NCI-H2081 treated with DMSO at 0.1 percent for 48 hours (cell line): ENCODE results near the gene TMEM97.

Source experiments
- DNase-seq: peaks from one replicate; lab custom pipeline; 2025; lab: John Stamatoyannopoulos, UW

Gene TMEM97

DNA sequence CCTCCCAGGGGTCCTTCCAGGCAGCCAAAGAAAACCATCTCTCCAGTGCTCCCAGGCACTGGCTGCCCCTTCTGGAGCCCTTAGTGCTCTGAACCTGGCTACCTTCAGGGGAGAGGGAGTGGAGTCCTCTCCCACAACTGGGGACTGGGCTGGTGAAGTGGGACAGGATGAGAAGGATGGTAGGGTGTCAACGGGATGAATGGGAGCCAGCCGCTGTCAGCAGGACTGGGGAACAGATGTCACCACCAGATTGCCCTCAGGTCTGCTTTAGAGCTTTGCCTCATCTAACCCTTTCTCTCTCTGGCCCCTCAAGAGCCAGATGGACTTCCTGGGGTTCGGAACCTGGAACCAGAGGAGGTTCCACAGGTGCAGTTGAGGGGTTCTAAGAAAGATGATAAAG is 46.5 kb downstream of the TMEM97 start:
- DNase-seq: no peak

- DNase-seq: no peak
Measured at GRCh38 chr17:28366605-28367004, 47.6 kb downstream of the TMEM97 start.

- DNase-seq: no peak
Measured at GRCh38 chr17:28367641-28368305, 48.8 kb downstream of the TMEM97 start.

GRCh38 chr17:28368306-28368831 is 49.4 kb downstream of the TMEM97 start:
- DNase-seq: no peak

DNA sequence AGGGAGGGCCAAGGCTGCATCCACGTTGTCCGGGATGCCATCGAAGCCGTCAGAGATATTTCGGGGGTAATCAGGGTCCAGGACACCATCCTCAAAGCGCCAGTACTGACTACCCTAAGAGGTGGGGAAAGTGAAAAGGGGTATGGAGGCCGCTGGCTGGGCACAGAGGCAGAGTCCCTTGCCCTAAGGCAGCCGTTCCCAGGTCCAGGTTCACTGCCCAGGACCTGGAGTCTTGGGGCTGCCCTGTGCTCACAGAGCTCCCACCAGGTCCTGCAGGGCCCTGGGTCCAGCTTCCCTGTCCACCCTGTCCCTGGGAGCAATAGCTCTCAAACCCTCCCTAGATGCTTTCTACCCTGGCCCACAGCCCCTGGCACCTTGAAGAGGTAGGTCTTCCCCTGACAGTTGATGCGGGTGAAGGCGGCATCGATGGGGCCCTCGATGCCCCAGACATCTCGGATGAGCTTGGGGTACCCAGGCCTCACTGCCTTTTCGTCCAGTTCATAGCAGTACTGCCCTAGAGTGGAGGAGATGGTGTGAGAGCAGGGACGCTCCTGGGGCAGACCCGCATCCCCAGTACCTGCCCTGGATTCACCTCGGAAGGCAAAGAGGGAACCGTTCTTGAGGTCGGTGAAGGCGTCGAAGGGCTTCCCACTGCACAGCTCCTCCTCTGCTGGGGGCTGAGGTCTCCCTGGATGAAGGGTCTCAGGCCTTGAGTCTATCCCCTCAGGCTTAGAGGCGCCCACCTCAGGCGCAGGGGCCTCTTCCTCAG is 50.1 kb downstream of the TMEM97 start:
- DNase-seq: no peak

DNA sequence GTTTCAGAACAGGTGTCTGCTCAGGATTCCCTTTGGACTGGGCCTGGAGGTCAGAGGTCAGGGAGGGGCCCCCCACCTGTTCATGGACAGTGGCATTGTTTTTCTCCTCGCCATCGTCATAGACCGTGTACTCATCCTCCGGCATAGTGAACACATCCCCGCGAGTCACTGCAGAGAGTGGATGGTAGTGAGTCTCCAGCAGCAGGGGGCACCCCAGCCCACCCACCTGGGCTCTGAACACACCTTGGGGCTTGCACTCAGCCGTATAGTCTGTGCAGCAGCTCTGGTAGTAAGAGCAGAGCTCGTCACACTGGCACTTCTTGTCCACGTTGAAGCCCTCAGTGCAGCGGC is 50.7 kb downstream of the TMEM97 start:
- no peak for DNase-seq

GRCh38 chr17:28370035-28370743 is 51.2 kb downstream of the TMEM97 start, which contains the start of gene VTN:
Gene VTN (minus strand): TSS chr17:28370307. CDS start chr17:28370203, 104 bp downstream.
- DNase-seq: no peak

DNA sequence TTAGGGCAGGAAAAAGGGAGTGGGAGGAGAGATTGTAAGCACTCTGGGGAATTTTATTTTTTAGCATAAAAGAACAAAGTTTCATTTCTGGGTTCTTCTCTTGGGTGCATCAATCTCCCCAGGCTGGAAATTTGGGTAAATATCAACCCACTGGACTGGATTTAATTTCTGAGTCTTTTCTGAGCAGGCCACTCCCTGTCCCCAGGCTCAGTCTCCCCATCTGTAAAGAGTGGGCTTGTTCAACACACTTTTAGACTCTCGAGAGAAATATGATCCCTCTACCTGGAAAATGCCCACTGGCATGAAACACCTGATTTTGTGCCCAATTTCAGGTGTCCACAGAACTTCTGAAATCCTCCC is 51.7 kb downstream of the TMEM97 start:
- no peak for DNase-seq

DNA sequence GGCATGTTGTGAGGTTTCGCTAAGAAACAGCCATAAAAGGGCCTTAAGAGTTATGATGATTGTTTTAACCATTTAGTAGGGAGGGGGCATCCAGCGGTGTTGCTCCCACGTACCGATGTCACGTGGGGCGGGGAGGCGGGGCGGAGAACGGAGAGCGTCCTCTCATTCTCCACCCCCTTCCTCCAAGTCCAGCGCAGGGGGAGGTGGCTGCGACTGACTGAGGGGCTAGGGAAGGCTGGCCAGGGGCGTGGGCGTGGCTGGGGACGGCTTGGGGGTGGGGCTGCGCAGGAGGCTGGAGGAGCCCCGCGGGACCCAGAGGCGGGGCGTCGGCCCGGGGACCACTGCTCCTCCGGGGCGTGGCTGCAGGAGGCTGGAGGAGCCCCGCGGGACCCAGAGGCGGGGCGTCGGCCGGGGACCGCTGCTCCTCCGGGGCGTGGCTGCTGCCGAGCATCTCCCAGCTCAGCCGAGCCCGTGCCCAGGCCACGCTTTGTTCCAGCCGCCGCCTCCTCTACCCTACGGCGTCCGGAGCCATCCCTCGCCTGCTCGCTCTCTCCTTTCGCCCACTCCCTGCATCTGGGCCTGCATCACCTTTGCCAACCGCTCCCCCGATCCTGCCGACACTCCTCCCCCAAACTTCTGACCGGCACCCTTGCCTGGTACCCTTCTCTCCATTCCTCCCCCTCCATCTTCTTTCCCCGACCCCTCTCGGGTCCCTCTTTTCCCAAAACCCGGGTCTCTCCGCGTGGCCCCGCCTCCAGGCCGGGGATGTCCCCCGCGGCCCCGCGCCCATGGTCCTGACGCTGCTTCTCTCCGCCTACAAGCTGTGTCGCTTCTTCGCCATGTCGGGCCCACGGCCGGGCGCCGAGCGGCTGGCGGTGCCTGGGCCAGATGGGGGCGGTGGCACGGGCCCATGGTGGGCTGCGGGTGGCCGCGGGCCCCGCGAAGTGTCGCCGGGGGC is 52.5 kb downstream of the TMEM97 start, which contains the start of gene SARM1:
Gene SARM1, plus strand, starts transcription at position 450 of the 958 bp plus-strand sequence. Its CDS starts 339 bp downstream, at position 789.
- no peak for DNase-seq

DNA sequence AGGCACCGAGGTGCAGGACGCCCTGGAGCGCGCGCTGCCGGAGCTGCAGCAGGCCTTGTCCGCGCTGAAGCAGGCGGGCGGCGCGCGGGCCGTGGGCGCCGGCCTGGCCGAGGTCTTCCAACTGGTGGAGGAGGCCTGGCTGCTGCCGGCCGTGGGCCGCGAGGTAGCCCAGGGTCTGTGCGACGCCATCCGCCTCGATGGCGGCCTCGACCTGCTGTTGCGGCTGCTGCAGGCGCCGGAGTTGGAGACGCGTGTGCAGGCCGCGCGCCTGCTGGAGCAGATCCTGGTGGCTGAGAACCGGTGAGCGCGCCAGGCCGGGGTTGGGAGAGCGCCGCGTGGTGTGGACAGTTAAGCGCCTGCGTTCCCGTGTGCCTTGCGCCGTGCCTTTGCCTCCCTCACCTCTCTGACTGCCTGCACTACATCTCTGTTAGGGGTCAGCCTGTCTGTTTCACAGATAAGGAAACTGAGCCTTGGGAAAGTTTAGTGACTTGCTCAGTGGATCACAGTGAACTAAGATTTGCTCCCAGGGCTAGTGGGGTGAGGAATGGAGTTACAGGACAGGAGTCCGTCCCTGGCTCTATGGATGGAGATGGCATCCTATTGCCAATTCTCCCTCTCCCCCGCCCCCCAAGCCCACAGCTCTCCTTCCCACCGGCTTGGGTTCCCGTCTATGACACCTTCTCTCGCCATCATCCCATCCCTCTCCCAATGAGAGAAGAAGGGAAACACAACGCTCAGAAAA is 53.4 kb downstream of the TMEM97 start:
- DNase-seq: no peak

DNA sequence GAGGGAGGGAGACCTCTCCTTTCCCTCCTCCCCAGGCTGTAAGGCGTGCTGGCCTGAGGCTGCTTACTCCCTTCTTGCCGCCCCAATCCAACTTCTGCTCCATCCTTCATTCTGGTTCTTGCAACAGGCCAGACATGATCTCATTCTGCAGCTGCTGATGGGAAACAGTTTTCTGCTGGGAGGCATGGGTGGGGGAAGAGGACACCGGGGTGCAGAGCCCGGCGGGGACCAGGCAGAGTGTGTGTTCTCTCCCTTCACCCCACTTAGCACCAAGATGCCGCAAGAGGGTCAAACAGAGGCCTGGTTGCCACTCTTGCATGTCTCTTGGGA is 53.9 kb downstream of the TMEM97 start:
- DNase-seq: no peak
